GM18511 (cell line): ENCODE results near the gene KRT33B.
"Not testable (repeated sequence)": the region's sequence is repeated elsewhere in the genome, so short reads cannot be mapped to it uniquely, and the experiment has no call there.

Experiments used
- ATAC-seq: cut with Tn5 transposase; IDR thresholded peaks from one replicate; pipeline ENCODE4 v1.9.1; 2021; ENCODE audit warnings: mild to moderate bottlenecking, moderate library complexity; ENCODE audit not compliant: unreplicated experiment

KRT33B gene

DNA sequence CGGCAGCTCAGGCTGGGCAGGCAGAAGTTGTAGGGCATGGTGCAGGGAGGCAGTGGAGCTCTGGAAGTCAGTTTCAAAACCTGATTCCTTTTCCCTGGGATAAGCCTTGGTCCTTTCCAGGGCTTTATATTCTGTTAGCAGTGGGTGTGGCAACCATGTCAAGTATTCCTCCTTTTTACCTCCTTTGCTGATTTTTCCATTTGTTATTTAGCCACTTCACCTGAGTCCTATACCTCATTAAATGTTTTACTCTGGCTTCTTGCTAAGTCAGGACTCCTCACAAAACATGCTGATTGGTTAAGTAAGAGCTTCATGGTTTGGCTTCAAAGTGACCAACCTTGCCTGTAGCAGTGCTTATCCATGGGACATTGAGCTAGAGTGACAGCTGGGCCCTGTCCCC lies at the start of gene KRT33B:
Gene KRT33B (minus strand): TSS at position 101 of the 400 bp plus-strand sequence. CDS start 63 bp downstream, at position 38.
- ATAC-seq, result no peak

- no peak for ATAC-seq
These were observed 48.7 kb upstream of the KRT33B start for GRCh38 chr17:41418116-41418860.

DNA sequence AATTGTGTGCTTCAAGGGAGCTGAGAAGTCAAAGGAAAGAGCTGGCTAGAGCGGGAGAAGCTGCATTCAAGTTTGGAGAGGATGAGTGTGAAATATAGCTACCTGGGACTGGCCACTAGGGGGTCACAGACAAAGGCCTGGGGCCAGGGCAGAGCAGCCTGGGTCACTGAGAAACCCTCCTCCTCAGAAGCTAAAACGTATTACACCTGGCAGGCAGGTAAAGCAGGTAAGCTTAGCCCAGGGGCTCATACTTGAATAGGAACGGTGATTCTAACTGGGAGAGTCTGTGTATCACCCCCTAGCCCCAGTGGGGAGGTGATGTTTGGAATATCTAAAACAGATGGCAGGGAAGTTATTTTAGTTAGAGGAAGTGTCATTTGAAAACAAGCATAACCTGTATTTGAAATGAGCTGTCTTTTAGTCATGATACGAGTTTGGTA lies 48.0 kb upstream of the KRT33B start:
- ATAC-seq, result no peak

- no peak for ATAC-seq
These were observed 47.5 kb upstream of the KRT33B start for GRCh38 chr17:41417127-41417526.

- ATAC-seq, result no peak
These were observed 46.9 kb upstream of the KRT33B start for GRCh38 chr17:41416479-41416878.

DNA sequence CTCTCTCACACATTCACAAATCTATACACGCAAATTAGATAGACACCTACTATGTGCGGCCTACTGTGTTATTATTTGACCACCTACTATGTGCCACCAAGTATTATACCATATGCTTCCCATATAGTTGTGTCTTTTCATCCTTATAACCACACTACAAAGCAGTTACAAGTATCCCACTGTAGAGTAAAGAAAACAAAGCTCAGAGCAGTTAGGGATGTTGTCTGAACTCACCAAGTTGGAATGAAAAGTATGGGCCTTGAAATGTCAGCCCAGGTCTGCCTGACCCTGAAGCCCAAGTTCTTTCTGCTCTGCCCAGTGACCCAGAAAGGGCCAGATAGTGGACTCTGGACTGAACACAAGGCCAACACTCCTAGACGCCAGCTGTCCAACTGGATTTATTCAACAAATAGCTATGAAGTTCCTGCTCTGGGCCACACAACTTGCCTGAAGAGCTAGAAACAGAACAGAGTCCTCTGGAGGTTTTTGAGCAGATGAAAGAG lies 46.3 kb upstream of the KRT33B start:
- no peak for ATAC-seq

DNA sequence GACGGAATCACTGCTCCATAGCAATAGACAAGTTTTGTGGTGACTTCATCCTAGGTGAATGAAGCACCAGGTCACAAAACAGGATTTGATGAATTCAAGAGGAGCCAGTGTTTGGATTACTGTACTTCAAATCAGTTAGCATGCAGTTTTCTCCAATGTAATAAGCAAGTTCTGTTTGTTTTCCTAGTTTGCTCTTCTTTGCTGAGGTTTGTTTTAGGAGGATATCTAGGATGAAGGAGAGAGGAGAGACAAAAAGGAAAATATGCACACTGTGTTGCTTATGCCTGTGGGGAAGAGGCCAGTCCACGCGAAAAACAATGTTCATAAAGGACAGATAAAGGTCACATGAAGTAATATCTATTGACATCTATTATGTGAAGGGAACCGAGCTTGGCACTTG lies 45.8 kb upstream of the KRT33B start:
- ATAC-seq, result no peak

DNA sequence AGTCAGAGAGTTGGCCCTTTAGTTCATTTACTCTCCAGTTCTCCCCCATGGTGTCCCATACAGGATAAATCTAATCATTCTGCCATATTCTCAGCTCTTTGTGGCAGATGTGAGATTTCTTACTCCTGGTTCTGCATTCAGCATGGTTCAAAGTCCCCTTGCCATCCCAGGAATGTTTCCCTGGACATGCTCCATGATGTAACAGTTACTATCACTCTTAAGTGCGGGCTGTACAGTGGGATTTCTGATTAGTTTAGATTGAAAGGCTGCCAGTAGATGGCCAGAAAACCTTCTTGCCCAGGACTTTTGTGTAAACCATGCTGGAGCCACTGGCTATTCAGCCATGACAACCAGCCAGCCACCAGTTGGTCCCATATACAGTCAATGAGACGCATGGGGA lies 44.4 kb upstream of the KRT33B start:
- ATAC-seq, result no peak

GRCh38 chr17:41413353-41413957 lies 43.8 kb upstream of the KRT33B start:
- no peak for ATAC-seq

DNA sequence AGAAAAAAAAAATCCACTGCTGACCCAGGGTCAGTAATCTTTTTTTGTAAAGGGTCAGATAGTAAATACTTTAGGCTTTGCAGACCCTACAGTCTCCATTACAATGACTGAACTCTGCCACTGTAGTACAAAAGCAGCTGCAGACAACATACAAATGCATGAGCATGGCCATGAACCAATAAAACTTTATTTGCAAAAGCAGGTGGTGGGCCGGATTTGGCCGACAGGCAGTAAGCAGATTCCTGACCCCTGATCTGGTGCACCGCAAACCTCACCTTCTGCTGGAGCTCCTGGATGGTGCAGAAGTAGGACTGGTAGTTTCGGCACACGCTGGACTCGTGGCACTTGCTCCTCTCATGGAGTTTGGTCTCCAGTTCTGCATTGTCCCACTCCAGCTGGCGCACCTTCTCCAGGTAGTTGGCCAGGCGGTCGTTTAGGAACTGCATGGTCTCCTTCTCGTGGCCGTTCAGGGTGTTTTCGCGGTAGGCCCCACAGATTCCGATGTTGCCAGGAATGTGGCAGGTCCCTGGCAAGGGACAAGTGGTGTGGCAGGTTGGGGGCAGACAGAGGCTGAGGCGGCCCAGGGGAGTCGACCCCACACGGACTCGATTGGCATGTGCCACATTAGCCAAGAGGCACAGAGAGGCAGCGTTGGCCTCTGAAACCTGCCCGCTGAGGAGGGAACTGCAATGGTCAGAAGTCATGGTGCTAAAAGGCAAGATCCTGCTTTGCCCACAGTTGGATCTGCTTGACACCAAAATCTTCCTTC lies 41.6 kb upstream of the KRT33B start:
- ATAC-seq, result no peak

GRCh38 chr17:41407226-41407625 lies 37.6 kb upstream of the KRT33B start:
- no peak for ATAC-seq

- no peak for ATAC-seq
These were observed 36.6 kb upstream of the KRT33B start for GRCh38 chr17:41406205-41406604.

GRCh38 chr17:41404024-41404671 lies 34.5 kb upstream of the KRT33B start:
- no peak for ATAC-seq

DNA sequence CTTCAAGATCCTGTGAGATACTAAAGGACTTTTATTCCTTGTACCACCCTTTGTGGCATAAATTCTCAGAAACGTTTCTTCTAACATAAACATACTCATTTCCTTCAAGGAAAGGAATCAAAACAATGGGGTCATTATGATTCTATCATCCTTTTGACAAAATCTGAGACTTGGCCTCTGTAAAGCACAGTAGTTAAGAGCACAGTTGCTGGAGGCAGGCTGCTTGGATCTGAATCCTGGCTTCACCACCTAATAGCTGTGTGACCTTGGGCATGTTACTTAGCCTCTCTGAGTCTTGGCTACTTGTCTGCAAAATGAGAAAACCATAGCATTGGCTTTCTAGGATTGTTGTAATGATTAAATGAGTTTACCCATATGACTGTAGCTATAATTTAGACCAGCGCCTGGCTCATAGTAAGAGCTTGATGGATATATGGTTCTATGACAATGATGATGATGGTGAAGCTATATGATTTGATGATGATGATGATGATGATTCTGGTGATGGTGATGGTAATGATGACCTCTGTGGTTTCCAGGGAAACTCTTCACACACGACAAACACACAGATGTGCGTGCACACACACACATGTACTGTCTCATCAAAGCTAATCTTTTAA lies 33.9 kb upstream of the KRT33B start:
- ATAC-seq, result no peak

- ATAC-seq, result no peak
These were observed 32.5 kb upstream of the KRT33B start for GRCh38 chr17:41402161-41402560.

DNA sequence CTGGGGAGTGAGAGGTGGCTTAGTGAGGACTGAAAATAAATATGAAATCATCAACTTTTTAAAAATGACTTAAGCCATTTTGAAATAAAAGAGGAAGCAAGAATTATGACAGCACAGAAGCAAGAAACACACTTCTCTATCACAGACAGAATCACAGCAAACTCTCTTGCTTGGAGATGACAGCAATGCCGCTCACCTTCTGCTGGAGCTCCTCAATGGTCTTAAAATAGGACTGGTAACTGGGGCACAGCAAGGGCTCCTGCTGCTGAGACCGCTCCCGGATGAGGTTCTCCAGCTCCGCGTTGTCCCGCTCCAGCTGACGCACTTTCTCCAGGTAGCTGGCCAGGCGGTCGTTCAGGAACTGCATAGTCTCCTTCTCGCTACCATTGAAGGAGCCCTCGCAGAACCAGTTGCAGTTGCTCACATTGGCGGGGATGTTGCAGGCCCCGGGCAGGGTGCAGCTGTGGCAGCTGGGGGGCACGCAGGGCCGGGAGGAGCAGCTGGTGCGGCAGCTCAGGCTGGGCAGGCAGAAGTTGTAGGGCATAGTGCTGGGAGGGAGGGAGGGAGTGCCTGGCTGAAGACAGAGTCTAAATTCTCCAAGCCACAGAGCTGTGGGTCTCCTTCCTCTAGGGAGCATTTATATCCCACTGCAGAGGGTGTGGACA lies 27.5 kb upstream of the KRT33B start, which contains the start of gene KRT31:
Gene KRT31 (minus strand): TSS at position 613 of the 665 bp plus-strand sequence. CDS start 69 bp downstream, at position 544.
- ATAC-seq, result no peak

GRCh38 chr17:41396340-41396739 lies 26.7 kb upstream of the KRT33B start:
- no peak for ATAC-seq

DNA sequence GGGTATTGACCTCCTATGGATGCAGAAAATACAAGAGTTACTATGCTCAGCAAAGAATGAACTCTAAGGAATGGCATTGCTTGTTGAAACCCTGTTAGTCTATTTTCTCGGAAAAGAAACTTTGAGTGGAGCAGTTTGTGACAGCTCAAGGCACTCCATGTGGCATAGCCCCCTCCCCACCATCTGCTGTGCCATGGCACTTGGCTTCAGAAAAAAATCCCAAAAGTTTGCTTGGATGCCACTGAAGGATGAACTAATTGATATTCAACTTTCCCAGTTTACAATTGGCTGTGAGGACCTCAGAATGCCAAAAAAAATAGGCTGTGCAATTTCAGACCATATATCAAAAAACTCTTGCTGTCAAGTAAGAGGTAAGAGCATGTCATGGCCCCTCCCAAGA lies 26.0 kb upstream of the KRT33B start:
- ATAC-seq, result no peak

DNA sequence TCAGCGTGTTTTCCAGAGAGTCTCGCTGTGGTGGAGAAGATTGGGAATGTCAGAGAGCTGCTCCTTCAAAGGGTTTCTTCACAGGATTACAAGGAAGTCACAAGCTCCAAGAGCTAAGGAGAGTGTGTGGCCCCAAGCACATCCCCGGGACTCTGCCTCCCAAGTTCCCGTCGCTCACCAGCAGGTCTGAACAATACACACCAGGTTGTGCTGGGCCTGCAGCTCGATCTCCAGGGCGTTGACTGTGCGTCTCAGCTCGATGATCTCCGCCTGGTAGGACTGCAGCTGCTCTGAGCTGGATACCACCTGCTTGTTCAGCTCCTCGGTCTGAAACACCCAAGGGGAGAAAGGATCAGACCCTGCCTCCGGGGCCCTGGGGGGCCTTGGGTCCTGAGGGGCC lies 25.4 kb upstream of the KRT33B start:
- ATAC-seq, result not testable (repeated sequence)
